IPS-11a (cell line): ENCODE measurements around the gene EFHD2.
"Not testable (repeated sequence)": the region's sequence is repeated elsewhere in the genome, so short reads cannot be mapped to it uniquely, and the experiment has no call there.

Experiments
- H3K4me3 ChIP-seq: one replicate; pipeline ENCODE4 v1.5.1; 2013; ENCODE audit warnings: low read depth, low read length, control low read depth

The EFHD2 gene

GRCh38 chr1:15449567-15449966, 39.9 kb downstream of the EFHD2 start:
- H3K4me3 ChIP-seq, result no peak overlapping the region

- no peak overlapping the region for H3K4me3 ChIP-seq
These were observed 41.5 kb downstream of the EFHD2 start for GRCh38 chr1:15451014-15451722.

- H3K4me3 ChIP-seq, result no peak overlapping the region
These were observed 42.5 kb downstream of the EFHD2 start for GRCh38 chr1:15452216-15452615.

DNA sequence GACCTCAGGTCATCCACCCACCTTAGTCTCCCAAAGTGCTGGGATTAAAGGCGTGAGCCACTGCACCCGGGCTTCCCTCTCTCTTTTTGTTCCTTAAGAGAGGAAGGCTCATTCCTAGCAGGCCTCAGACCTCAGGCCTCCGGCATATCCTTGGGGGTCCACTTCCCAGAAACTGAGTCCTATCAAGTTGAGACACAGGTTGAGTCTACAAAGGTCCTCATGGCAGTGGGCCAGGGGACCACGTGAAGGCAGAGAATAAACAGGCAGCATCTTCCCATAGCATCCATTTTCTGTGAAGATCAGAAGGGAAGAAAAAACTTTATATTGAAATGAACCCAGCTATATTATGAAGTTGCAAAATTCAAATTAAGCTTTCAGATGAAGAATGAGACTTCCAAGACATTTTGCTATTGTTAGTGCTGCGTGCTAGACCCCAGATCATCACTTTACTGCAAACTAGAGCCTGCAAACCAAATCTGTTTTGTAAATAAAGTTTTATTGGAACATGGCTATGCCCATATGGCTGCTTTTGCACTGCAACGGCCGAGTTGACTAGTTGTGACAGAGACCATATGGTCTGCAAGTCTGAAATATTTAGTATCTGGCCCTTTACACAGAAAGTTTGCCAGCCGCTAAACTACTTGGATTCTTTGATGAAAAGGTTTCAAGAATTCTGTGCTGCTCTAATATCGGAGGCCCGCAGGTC, 43.3 kb downstream of the EFHD2 start:
- no peak overlapping the region for H3K4me3 ChIP-seq

DNA sequence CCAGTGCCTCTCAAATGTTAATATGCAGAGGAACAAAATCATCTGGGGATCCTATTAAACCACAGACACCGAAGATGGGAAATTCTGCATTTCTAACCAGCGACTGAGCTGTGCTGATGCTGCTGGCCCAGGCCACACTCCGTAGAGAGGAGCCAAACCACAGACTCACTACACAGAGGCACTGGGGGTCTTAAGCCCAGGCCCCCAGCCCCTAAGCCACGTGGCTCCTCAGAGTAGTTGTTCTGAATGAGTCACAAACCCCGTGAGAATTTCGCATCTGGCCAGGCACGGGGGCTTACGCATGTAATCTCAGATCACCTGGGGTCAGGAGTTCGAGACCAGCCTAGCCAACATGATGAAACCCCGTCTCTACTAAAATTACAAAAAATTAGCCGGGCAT, 44.0 kb downstream of the EFHD2 start:
- H3K4me3 ChIP-seq, result no peak overlapping the region

DNA sequence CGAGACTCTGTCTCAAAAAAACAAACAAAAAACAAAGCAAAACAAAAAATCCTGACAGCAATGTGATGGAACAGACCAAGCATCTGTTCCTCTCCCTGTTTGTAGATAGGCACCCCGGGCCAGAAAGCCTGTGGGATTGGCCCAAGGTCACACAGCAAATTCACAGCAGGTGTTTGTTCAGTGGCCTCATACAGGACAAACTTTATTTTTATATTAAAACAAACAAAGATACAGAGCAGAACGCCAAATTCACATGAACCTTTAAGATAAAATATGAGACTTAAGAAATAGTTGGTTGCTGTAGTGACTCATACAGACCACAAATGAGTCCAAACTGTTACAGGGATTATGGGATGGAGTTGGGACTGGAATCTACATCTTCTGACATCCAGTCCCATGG, 44.6 kb downstream of the EFHD2 start:
- H3K4me3 ChIP-seq, result no peak overlapping the region

GRCh38 chr1:15455522-15455921, 45.8 kb downstream of the EFHD2 start:
- H3K4me3 ChIP-seq, result no peak overlapping the region

- H3K4me3 ChIP-seq, result no peak within 1 kb of the TSS
These were observed 46.7 kb downstream of the EFHD2 start, which contains the start of gene CELA2A for GRCh38 chr1:15456313-15456954. TSS of gene CELA2A (plus strand) at chr1:15456732. CDS start at chr1:15456754, 22 bp downstream.

GRCh38 chr1:15457585-15457984, 47.9 kb downstream of the EFHD2 start:
- H3K4me3 ChIP-seq, result no peak overlapping the region

DNA sequence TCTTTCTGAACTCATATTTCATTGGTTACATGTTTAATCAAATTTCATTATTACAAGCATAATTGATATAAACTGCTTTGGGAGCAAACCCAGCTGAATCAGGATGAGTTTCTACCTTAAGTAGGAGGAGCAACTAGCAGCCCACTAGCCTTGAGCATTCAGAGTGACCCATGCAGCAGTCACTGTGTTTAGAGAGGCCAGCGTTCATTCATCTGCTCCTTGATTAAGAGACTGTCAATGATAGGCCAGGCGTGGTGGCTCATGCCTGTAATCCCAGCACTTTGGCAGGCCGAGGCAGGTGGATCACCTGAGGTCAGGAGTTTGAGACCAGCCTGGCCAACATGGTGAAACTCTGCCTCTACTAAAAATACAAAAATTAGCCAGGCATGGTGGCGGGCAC, 48.7 kb downstream of the EFHD2 start:
- H3K4me3 ChIP-seq, result not testable (repeated sequence)

DNA sequence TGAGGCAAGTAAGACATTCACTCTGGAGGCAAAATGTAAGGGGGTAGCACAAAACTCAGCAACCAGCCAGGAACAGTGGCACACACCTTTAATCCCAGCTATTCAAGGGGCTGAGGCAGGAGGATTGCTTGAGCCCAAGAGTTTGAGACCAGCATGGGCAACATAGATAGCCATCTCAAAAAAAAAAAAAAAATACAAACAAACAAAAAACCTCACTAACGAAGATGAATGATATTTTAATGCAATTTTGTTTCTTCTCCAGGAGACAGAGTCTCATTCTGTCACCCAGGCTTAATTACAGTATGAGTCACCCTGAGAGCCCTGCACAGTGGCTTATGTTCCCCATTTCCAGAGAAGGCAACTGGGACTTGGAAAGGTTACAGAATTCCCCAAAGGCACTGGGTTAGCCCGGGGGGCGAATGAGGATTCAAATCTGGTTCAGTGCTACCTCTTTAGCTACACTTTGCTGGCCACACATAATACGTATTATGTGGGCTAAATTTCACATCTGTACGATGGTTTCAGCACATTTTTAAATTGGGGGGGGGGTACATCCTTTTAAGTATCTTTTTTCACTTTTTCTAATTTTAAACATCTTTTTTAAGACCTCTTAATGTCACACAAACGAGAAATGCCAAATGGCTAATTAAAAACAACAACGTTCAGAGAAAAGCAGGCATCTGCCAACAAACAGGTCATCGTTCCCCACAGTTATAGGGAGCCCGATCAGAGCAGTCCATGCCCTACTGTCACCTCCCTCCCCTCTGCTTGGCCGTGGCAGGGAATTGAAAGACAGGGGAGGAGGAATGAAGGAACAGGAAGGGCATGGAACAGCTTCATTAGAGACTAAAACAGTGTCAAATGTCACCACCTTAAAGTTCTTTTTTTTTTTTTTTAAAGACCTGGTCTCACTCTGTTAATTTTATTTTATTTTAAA, 50.4 kb downstream of the EFHD2 start:
- no peak overlapping the region for H3K4me3 ChIP-seq

DNA sequence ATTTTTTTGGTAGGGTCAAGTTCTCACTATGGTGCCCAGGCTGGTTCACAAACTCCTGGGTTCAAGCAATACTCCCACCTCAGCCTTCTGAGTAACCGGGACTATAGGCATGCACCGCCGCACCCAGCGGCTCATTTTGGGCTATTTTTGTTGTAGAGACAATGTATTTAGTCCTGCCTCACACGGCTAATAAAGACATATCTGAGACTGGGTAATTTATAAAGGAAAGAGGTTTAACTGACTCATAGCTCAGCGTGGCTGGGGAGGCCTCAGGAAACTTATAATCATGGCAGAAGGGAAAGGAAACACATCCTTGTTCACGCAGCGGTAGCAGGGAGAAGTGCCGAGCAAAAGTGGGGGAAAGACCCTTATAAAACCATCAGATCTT, 51.0 kb downstream of the EFHD2 start:
- H3K4me3 ChIP-seq, result no peak overlapping the region

DNA sequence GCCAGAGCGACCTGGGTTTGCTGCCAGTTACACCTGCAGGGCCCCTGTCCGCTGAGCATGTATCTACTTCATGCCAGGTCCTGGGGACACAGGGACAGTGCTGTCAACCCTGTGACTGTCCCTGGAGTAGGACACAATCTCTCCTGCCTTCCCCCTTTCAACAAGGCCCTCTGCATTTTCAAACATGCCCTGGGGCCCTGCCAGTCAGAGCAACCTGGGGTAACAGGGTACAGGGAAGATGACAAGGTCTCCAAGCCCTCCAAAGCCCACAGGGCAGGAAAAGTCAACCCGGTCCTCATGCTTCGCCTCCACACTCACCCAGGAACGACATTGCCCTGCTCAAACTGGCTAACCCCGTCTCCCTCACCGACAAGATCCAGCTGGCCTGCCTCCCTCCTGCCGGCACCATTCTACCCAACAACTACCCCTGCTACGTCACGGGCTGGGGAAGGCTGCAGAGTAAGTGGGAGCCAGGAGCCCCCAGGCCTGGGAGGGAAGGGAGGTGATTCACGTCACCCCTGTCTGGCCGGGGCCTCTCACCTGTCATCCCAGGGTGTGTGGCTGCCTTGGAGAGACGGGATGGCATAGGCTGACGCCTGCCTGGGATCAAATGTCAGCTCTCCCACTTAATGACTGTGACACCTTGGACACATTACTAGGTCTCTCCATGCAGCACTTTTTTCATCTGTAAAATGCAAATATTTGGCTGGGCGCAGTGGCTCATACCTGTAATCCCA, 53.5 kb downstream of the EFHD2 start:
- not testable (repeated sequence) for H3K4me3 ChIP-seq

- H3K4me3 ChIP-seq, result not testable (repeated sequence)
These were observed 54.2 kb downstream of the EFHD2 start for GRCh38 chr1:15463926-15464322.

- H3K4me3 ChIP-seq, result no peak overlapping the region
These were observed 56.0 kb downstream of the EFHD2 start for GRCh38 chr1:15465674-15466073.

GRCh38 chr1:15466955-15467625, 57.4 kb downstream of the EFHD2 start:
- H3K4me3 ChIP-seq, result not testable (repeated sequence)

DNA sequence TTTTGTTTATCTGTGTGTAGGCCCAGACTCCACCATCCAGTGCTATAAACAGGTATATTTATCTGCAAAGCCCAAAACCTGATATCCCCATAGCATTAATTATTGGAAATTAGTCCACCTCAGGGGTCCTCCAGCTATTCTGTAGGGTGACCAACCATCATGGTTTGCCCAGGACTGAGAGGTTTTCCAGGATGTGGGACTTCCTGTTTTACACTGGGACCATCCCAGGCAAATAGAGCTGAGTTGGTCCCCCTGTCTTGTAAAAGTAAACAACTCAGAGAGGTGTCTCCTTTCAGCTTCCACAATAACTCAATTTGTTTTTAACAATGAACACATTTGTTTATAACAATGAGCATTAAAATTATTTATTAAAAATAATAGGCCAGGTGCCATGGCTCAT, 58.5 kb downstream of the EFHD2 start:
- H3K4me3 ChIP-seq, result no peak overlapping the region

DNA sequence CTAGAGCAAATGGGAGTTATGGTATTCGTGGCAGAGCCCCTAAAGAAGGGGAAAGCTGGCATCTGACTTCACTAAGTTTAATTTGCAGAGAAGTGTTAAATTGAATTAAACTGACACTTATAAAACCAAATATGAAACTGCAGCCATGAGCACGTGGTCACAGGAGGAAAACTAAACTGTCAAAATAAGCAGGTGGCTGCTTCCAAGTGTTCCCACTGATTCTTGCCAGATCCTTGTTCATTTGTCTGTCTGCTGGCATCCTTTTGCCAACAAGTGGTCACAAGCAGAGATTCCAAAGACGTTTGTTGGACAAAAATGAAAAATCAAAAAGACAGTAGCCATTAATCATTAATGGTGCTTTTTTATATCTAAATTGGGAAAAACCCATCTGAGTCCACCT, 59.7 kb downstream of the EFHD2 start:
- H3K4me3 ChIP-seq, result no peak overlapping the region

DNA sequence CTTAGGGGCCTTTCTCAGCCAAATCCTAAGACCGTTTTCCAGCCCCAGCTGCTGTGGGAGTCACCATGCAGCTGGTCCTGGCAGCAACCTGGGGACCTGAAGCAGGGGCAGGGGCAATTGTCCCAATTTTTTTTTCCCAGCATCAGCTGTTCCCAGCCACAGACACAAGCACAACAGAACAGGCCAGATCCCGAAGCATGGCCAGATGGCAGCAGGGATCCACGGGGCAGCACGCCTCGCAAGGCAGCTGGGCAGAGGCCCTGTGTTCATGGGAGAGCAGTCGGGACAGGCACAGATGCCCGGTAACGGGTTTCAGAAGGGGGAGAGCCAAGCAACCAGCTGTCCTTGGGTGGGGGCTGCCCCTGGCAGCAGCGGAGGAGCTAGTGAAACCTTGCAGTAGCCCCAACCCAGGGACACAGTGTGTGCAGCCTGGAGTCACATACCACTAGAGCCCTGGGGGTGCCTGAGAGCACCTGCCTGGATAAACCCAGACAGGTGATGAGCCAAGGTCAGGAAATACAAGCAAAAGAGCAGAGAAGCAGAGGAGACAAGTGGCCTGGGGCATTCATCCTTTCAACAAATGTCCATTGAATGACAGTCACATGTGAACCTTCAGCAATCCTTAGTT, 60.2 kb downstream of the EFHD2 start:
- H3K4me3 ChIP-seq, result not testable (repeated sequence)
